Hepatocyte (in vitro differentiated cells): ENCODE results near the gene FCAMR. TPM values are rescaled to one million over a fixed set of nuclear protein-coding genes. Genes with fewer than 3 reads are reported as not detected.
A peak's percentile ranks its signal among the peaks of the same experiment; 100 is the strongest.

Experiments used
- DNase-seq: peaks from one replicate; pipeline ENCODE4 v3.0.0-alpha.2; 2016; ENCODE audit warnings: low spot score
- H2AFZ ChIP-seq: fragments of 200-600 bp; sonication (generic); 2 replicates; pipeline ENCODE4 v1.6.0; 2016; ENCODE audit warnings: antibody characterized with exemption, mild to moderate bottlenecking
- H3K27ac ChIP-seq: fragments of 200-600 bp; sonication (generic); 2 replicates; pipeline ENCODE4 v1.5.1; 2016; ENCODE audit warnings: mild to moderate bottlenecking
- H3K27me3 ChIP-seq: fragments of 200-600 bp; sonication (generic); 2 replicates; pipeline ENCODE4 v1.6.1; 2016
- H3K36me3 ChIP-seq: fragments of 200-600 bp; sonication (generic); replicated peaks from 2 replicates; pipeline ENCODE4 v1.5.1; 2016; ENCODE audit warnings: low read depth; ENCODE audit not compliant: insufficient read depth
- H3K4me1 ChIP-seq: fragments of 200-600 bp; sonication (generic); 2 replicates; pipeline ENCODE4 v1.5.1; 2016; ENCODE audit warnings: mild to moderate bottlenecking, moderate library complexity; ENCODE audit not compliant: insufficient read depth
- H3K4me2 ChIP-seq: fragments of 200-600 bp; sonication (generic); 2 replicates; pipeline ENCODE4 v1.6.0; 2016
- H3K4me3 ChIP-seq: fragments of 200-600 bp; sonication (generic); 2 replicates; pipeline ENCODE4 v1.5.1; 2016; ENCODE audit warnings: mild to moderate bottlenecking
- H3K79me2 ChIP-seq: fragments of 200-600 bp; sonication (generic); 2 replicates; pipeline ENCODE4 v1.6.0; 2017; ENCODE audit warnings: mild to moderate bottlenecking
- H3K9me2 ChIP-seq: fragments of 200-600 bp; sonication (generic); replicated peaks from 2 replicates; pipeline ENCODE4 v1.6.0; 2017; ENCODE audit warnings: mild to moderate bottlenecking; ENCODE audit not compliant: insufficient read depth
- H3K9me3 ChIP-seq: fragments of 200-600 bp; sonication (generic); 2 replicates; pipeline ENCODE4 v1.5.1; 2016; ENCODE audit warnings: low read depth, mild to moderate bottlenecking
- H4K20me1 ChIP-seq: fragments of 200-600 bp; sonication (generic); 2 replicates; pipeline ENCODE4 v1.6.0; 2016; ENCODE audit warnings: mild to moderate bottlenecking; ENCODE audit not compliant: insufficient read depth, poor library complexity, severe bottlenecking
- EZH2 ChIP-seq: fragments of 200-600 bp; sonication (generic); IDR thresholded peaks from 2 replicates; pipeline ENCODE4 v1.6.1; 2016; ENCODE audit warnings: antibody characterized with exemption, mild to moderate bottlenecking, borderline replicate concordance
- EZH2phosphoT487 ChIP-seq: fragments of 200-600 bp; sonication (generic); IDR thresholded peaks from one replicate; pipeline ENCODE4 v1.6.1; 2018; ENCODE audit warnings: antibody characterized with exemption, mild to moderate bottlenecking, low read depth, moderate library complexity; ENCODE audit not compliant: unreplicated experiment, severe bottlenecking
- WGBS: methylation state at CpG from one replicate; pipeline ENCODE4 v1.1.6; 2016; ENCODE audit warnings: low lambda C conversion rate; ENCODE audit errors: missing lambda C conversion rate; 5-methylcytosine and 5-hydroxymethylcytosine counted together
- polyA plus RNA-seq: library from polyadenylated mRNA; unstranded; fragments of >200 nt; fragmentation: Nextera tagmentation; extraction: Ambion mirVana; gene quantifications from 2 replicates; pipeline ENCODE4 v1.2.1, GENCODE V29; 2016
- total RNA-seq: library from RNA; depleted of rRNA; stranded (reverse); fragments of >200 nt; gene quantifications from 2 replicates; pipeline ENCODE4 v1.2.3, GENCODE V29; 2014
- TF ChIP-seq, protein P1 (sequence below): fragments of 200-600 bp; sonication (generic); IDR thresholded peaks from 2 replicates; pipeline ENCODE4 v1.5.1; 2016; ENCODE audit warnings: antibody characterized with exemption, mild to moderate bottlenecking; ENCODE audit not compliant: poor library complexity

Gene FCAMR
- total and polyA plus RNA-seq, 2 experiments from 2014 or later = 0.70 TPM; not detected in 1

DNA sequence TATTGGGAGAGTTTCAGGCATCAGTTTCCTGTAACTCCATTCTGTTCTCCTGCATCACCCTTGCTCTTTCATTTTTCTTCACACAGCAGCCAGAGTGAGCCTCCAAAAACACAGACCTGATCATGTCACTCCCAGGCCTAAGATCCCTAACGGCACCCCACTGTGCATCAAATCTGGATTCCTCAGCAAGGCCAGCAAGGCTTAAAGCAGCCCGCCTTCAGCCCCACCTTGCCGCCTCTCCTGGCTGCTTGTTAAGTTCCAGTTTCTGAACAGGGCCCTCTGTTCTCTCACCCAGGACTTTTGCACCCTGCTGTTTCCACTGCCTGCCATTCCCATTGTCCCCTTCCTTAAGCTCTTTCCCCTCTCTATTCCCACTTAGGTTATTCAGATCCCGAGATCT, 33.0 kb upstream of the FCAMR start:
- Histone ChIP-seq H3K4me2 (no peak overlapping the region), H3K9me3 (no peaks in the 10 kb centered on the region), H3K4me1 (peaks cover 15% of the 10 kb centered on the region), H3K9me2 (no peaks in the 10 kb centered on the region), H4K20me1 (no peaks in the 10 kb centered on the region), H3K4me3 (no peak overlapping the region), H2AFZ (no peak overlapping the region), H3K27me3 (no peaks in the 10 kb centered on the region), H3K79me2 (no peaks in the 10 kb centered on the region), H3K27ac (peak overlapping the region; percentile 40), H3K36me3 (no peaks in the 10 kb centered on the region)
- no peak for DNase-seq
- 78% methylated on average over 4 of the region's 4 CpGs for WGBS
- TF ChIP-seq EZH2phosphoT487 (no peak), EZH2 (no peak)
- TF ChIP-seq, protein P1, sequence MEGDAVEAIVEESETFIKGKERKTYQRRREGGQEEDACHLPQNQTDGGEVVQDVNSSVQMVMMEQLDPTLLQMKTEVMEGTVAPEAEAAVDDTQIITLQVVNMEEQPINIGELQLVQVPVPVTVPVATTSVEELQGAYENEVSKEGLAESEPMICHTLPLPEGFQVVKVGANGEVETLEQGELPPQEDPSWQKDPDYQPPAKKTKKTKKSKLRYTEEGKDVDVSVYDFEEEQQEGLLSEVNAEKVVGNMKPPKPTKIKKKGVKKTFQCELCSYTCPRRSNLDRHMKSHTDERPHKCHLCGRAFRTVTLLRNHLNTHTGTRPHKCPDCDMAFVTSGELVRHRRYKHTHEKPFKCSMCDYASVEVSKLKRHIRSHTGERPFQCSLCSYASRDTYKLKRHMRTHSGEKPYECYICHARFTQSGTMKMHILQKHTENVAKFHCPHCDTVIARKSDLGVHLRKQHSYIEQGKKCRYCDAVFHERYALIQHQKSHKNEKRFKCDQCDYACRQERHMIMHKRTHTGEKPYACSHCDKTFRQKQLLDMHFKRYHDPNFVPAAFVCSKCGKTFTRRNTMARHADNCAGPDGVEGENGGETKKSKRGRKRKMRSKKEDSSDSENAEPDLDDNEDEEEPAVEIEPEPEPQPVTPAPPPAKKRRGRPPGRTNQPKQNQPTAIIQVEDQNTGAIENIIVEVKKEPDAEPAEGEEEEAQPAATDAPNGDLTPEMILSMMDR = no peak

DNA sequence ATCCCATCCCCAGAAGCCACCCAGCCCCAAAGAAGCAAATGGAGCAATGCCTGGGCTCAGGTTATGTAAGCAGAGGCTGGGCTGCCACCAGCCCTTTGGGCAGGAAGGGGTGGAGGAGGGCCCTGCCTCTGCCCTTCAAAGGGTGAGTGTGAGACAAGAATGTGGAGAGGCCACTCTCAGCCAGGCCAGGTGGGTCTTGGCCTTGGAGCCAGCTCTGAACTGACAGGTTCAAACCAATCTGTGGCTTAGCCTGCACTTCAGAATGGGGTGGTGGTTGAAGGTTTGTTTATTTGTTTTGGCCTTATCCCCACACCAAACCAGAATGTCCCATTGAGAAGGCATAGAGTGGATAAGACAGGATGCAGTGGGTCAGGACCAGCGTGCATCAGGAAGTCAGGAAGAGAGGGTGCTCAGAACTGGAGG, 32.5 kb upstream of the FCAMR start:
- 89% methylated on average over 1 of the region's 1 CpG for WGBS
- no peak overlapping the region for H2AFZ ChIP-seq

DNA sequence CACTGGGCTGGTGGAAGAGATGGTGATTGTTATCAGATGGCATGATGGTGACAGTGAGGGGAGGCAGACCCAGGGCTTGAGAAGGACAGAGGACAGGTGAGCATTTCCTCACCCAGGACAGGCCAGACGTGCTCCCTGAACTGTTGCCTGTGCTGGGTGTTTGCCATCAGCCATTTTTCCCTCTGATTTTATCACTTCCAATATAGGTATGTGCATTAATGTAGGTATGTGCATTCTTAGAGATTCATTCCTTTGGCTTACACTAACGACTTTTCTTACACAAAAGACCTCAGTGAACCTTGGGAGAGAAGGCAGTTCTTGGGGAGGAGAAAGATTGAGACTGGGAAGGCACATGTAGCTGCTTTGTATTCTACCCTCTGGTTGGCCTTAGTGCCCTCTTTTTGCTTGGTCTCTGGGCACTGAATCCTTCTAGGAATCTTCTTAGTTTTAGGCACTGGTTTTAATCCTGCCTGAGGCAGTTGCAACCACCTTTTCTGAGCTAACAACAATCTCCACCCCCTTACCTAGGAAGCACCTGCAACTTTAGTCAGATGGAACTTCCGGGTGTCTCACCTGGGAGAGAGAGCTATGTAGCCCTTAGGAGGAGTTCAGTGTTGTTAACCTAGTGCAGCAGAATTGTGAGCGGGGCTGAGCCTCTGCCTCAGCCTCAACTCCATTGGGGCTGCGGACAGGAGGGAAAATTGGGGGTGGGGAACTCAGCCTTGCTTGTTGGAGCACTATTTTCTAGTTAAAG, 31.4 kb upstream of the FCAMR start:
- H3K9me3 ChIP-seq = no peaks in the 10 kb centered on the region
- no peaks in the 10 kb centered on the region for H3K79me2 ChIP-seq
- 81% methylated on average over 5 of the region's 5 CpGs for WGBS
- H3K27ac ChIP-seq = peak overlapping the region; percentile 4
- TF ChIP-seq EZH2phosphoT487 = no peak
- TF ChIP-seq, protein P1 = no peak
- no peak for TF ChIP-seq EZH2
- DNase-seq = no peak
- no peak overlapping the region for H2AFZ ChIP-seq
- no peak overlapping the region for H3K4me2 ChIP-seq
- peaks cover 6% of the 10 kb centered on the region for H3K4me1 ChIP-seq
- no peak overlapping the region for H3K4me3 ChIP-seq
- H4K20me1 ChIP-seq = no peaks in the 10 kb centered on the region
- H3K27me3 ChIP-seq = no peaks in the 10 kb centered on the region
- H3K9me2 ChIP-seq = no peaks in the 10 kb centered on the region
- no peaks in the 10 kb centered on the region for H3K36me3 ChIP-seq

More for the DNA sequence above, 32.5 kb upstream of the FCAMR start:
- Histone ChIP-seq H3K4me3 (no peak overlapping the region), H3K9me3 (no peaks in the 10 kb centered on the region), H3K4me1 (peaks cover 15% of the 10 kb centered on the region), H3K27ac (peak overlapping the region; percentile 40), H3K27me3 (no peaks in the 10 kb centered on the region), H3K4me2 (no peak overlapping the region), H3K9me2 (no peaks in the 10 kb centered on the region), H3K36me3 (no peaks in the 10 kb centered on the region), H3K79me2 (no peaks in the 10 kb centered on the region), H4K20me1 (no peaks in the 10 kb centered on the region)
- TF ChIP-seq EZH2phosphoT487 = no peak
- no peak for TF ChIP-seq EZH2
- TF ChIP-seq, protein P1 = no peak
- no peak for DNase-seq
